HG03045 (cell line): ENCODE measurements around the gene CDH18.

Experiments used
- ATAC-seq: cut with Tn5 transposase; IDR thresholded peaks from one replicate; pipeline ENCODE4 v1.9.1; 2021; ENCODE audit warnings: mild to moderate bottlenecking, moderate library complexity; ENCODE audit not compliant: unreplicated experiment

Gene CDH18

GRCh38 chr5:19987612-19988361 lies at the start of gene CDH18:
Gene CDH18, minus strand, starts transcription at chr5:19988200. Its CDS starts 149,214 bp downstream, at chr5:19838986.
- no peak for ATAC-seq

GRCh38 chr5:20034717-20035116 lies 46.7 kb upstream of the CDH18 start:
- no peak for ATAC-seq

GRCh38 chr5:20033881-20034280 lies 45.9 kb upstream of the CDH18 start:
- no peak for ATAC-seq

- ATAC-seq, result no peak
These were observed 44.9 kb upstream of the CDH18 start for GRCh38 chr5:20032896-20033295.

- ATAC-seq, result no peak
These were observed 42.1 kb upstream of the CDH18 start for GRCh38 chr5:20030125-20030524.

GRCh38 chr5:20029266-20029665 lies 41.3 kb upstream of the CDH18 start:
- ATAC-seq, result no peak

GRCh38 chr5:20028506-20028905 lies 40.5 kb upstream of the CDH18 start:
- ATAC-seq, result no peak

- no peak for ATAC-seq
These were observed 35.7 kb upstream of the CDH18 start for GRCh38 chr5:20023686-20024180.

- no peak for ATAC-seq
These were observed 32.2 kb upstream of the CDH18 start for GRCh38 chr5:20020247-20020646.

- no peak for ATAC-seq
These were observed 29.0 kb upstream of the CDH18 start for GRCh38 chr5:20017021-20017420.

- ATAC-seq, result no peak
These were observed 12.4 kb upstream of the CDH18 start for GRCh38 chr5:20000416-20000815.

GRCh38 chr5:19988457-19988856 lies 457 bp upstream of the CDH18 start:
- ATAC-seq, result no peak

GRCh38 chr5:19986806-19987205 lies 1.2 kb downstream of the CDH18 start:
- no peak for ATAC-seq

- no peak for ATAC-seq
These were observed 1.9 kb downstream of the CDH18 start for GRCh38 chr5:19986031-19986619.

GRCh38 chr5:19978476-19978875 lies 9.5 kb downstream of the CDH18 start:
- no peak for ATAC-seq

GRCh38 chr5:19977099-19977498 lies 10.9 kb downstream of the CDH18 start:
- no peak for ATAC-seq

GRCh38 chr5:19975795-19976194 lies 12.2 kb downstream of the CDH18 start:
- ATAC-seq, result no peak

- no peak for ATAC-seq
These were observed 27.5 kb downstream of the CDH18 start for GRCh38 chr5:19960451-19960850.

- no peak for ATAC-seq
These were observed 28.1 kb downstream of the CDH18 start for GRCh38 chr5:19959830-19960384.

- no peak for ATAC-seq
These were observed 37.1 kb downstream of the CDH18 start for GRCh38 chr5:19950897-19951296.

GRCh38 chr5:19940192-19940591 lies 47.8 kb downstream of the CDH18 start:
- no peak for ATAC-seq

- no peak for ATAC-seq
These were observed 57.5 kb downstream of the CDH18 start for GRCh38 chr5:19930451-19930850.
